Neural cell (in vitro differentiated cells): ENCODE data around the gene NBR1. TPM values are rescaled to one million over a fixed set of nuclear protein-coding genes. Genes with fewer than 3 reads are reported as not detected.
"Not testable (repeated sequence)": the region's sequence is repeated elsewhere in the genome, so short reads cannot be mapped to it uniquely, and the experiment has no call there.

Experiments used
- H2AFZ ChIP-seq: fragments of 200-600, 300-800 bp; sonication (generic), shearing (Covaris generic); 2 replicates; pipeline ENCODE4 v1.6.0; 2014; ENCODE audit warnings: low read depth, mild to moderate bottlenecking, antibody characterized with exemption, low read length, moderate library complexity
- H3F3A ChIP-seq: fragments of 200-600 bp; shearing (Covaris generic); 2 replicates; pipeline ENCODE4 v1.6.1; 2016; ENCODE audit warnings: mild to moderate bottlenecking, moderate library complexity, mixed read lengths, antibody characterized with exemption, low read length; ENCODE audit not compliant: insufficient read depth, poor library complexity, severe bottlenecking
- H3K27ac ChIP-seq: fragments of 200-600, 300-800 bp; sonication (generic), shearing (Covaris generic); 2 replicates; pipeline ENCODE4 v1.5.1; 2014; ENCODE audit warnings: mild to moderate bottlenecking, low read length, moderate library complexity
- H3K27me3 ChIP-seq: fragments of 300-800, 200-600 bp; sonication (generic), shearing (Covaris generic); 2 replicates; pipeline ENCODE4 v1.6.0; 2014; ENCODE audit warnings: mild to moderate bottlenecking, low read depth, low read length, moderate library complexity; ENCODE audit not compliant: insufficient read depth
- H3K36me3 ChIP-seq: fragments of 300-800, 200-600 bp; sonication (generic), shearing (Covaris generic); 2 replicates; pipeline ENCODE4 v1.5.1; 2014; ENCODE audit warnings: mild to moderate bottlenecking, antibody characterized with exemption, low read length, moderate library complexity; ENCODE audit not compliant: insufficient read depth
- H3K4me2 ChIP-seq: fragments of 300-800, 200-600 bp; sonication (generic), shearing (Covaris generic); 2 replicates; pipeline ENCODE4 v1.6.0; 2014; ENCODE audit warnings: mild to moderate bottlenecking, low read length
- H3K4me3 ChIP-seq: fragments of 300-800, 200-600 bp; sonication (generic), shearing (Covaris generic); 2 replicates; pipeline ENCODE4 v1.5.1; 2014; ENCODE audit warnings: mild to moderate bottlenecking, low read length, moderate library complexity
- H3K79me2 ChIP-seq: fragments of 200-600 bp; shearing (Covaris generic); replicated peaks from 2 replicates; pipeline ENCODE4 v1.6.0; 2014; ENCODE audit warnings: mild to moderate bottlenecking, low read length, moderate library complexity; ENCODE audit not compliant: insufficient read depth
- H3K9ac ChIP-seq: fragments of 300-800, 200-600 bp; sonication (generic), shearing (Covaris generic); 2 replicates; pipeline ENCODE4 v1.6.1; 2016; ENCODE audit warnings: mild to moderate bottlenecking, low read length, mixed read lengths
- H3K9me2 ChIP-seq: fragments of 200-600 bp; shearing (Covaris generic); 2 replicates; pipeline ENCODE4 v1.6.1; 2016; ENCODE audit warnings: mild to moderate bottlenecking, low read length, mixed read lengths; ENCODE audit not compliant: insufficient read depth
- H3K9me3 ChIP-seq: fragments of 200-600, 300-800 bp; sonication (generic), shearing (Covaris generic); 2 replicates; pipeline ENCODE4 v1.6.1; 2016; ENCODE audit warnings: mild to moderate bottlenecking, mixed run types, low read length, moderate library complexity, mixed read lengths
- H4K20me1 ChIP-seq: fragments of 200-600 bp; shearing (Covaris generic); 2 replicates; pipeline ENCODE4 v1.6.1; 2016; ENCODE audit warnings: mild to moderate bottlenecking, mixed run types; ENCODE audit not compliant: insufficient read depth
- EP300 ChIP-seq: fragments of 450-650 bp; conservative IDR thresholded peaks from 2 replicates; pipeline ENCODE4 v1.6.1; 2014; ENCODE audit warnings: antibody characterized with exemption, mild to moderate bottlenecking, moderate library complexity; ENCODE audit not compliant: poor library complexity, severe bottlenecking
- EZH2 ChIP-seq: fragments of 200-600, 300-800 bp; shearing (Covaris generic), sonication (generic); IDR thresholded peaks from 2 replicates; pipeline ENCODE4 v1.6.1; 2014; ENCODE audit warnings: antibody characterized with exemption, low read length, borderline replicate concordance, mild to moderate bottlenecking; ENCODE audit not compliant: insufficient read depth, poor library complexity, severe bottlenecking
- MXI1 ChIP-seq: fragments of 450-650 bp; conservative IDR thresholded peaks from 2 replicates; pipeline ENCODE4 v1.6.1; 2014; ENCODE audit warnings: antibody characterized with exemption, mild to moderate bottlenecking; ENCODE audit not compliant: poor library complexity, severe bottlenecking
- POLR2AphosphoS5 ChIP-seq: IDR thresholded peaks from 2 replicates; pipeline ENCODE4 v1.6.1; 2012
- RAD21 ChIP-seq: fragments of 450-650 bp; conservative IDR thresholded peaks from 2 replicates; pipeline ENCODE4 v1.6.1; 2014; ENCODE audit warnings: antibody characterized with exemption, mild to moderate bottlenecking, moderate library complexity
- SMC3 ChIP-seq: fragments of 450-650 bp; conservative IDR thresholded peaks from 2 replicates; pipeline ENCODE4 v1.6.1; 2014; ENCODE audit warnings: antibody characterized with exemption, mild to moderate bottlenecking, moderate library complexity; ENCODE audit not compliant: poor library complexity
- TAF1 ChIP-seq: IDR thresholded peaks from 2 replicates; pipeline ENCODE4 v1.6.1; 2012; ENCODE audit warnings: low read depth
- polyA plus RNA-seq: library from polyadenylated mRNA; depleted of rRNA; stranded (reverse); fragments of >200 nt; gene quantifications from 2 replicates; pipeline ENCODE4 v1.2.3, GENCODE V29; 2014
- TF ChIP-seq, protein P1 (sequence below): IDR thresholded peaks from 2 replicates; pipeline ENCODE4 v1.6.1; 2012; ENCODE audit warnings: borderline replicate concordance
- TF ChIP-seq, protein P2 (sequence below): fragments of 450-650 bp; IDR thresholded peaks from 2 replicates; pipeline ENCODE4 v1.5.1; 2014; ENCODE audit warnings: antibody characterized with exemption, mild to moderate bottlenecking, moderate library complexity; ENCODE audit not compliant: poor library complexity, severe bottlenecking

Gene NBR1
- polyA plus RNA-seq, 1 donor from 2014 or later, result 62.4 TPM

DNA sequence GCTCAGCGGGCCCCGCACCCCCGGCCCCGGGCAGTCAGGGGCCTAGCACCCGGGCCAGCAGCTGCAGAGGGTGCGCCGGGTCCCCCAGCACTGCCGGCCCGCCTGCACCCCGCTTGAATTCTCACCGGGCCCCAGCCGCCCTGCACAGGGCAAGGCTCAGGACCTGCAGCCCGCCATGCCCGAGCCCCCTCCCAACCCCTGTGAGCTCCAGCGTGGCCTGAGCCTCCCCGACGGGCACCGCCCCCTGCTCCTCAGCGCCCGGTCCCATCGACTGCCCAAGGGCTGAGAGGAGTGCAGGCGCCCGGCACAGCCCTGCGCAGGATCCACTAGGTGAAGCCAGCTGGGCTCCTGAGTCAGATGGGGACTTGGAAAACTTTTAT, 44.1 kb upstream of the NBR1 start:
- Histone ChIP-seq H2AFZ (no peak overlapping the region), H3K9ac (no peak overlapping the region), H3K9me3 (no peaks in the 10 kb centered on the region), H3F3A (no peaks in the 10 kb centered on the region), H4K20me1 (no peaks in the 10 kb centered on the region), H3K4me3 (no peak overlapping the region), H3K4me2 (no peak overlapping the region), H3K9me2 (no peaks in the 10 kb centered on the region), H3K27me3 (no peaks in the 10 kb centered on the region), H3K79me2 (peaks cover 10% of the 10 kb centered on the region), H3K36me3 (no peaks in the 10 kb centered on the region), H3K27ac (no peak overlapping the region)
- TF ChIP-seq EP300, result no peak
- no peak for TF ChIP-seq EZH2
- TF ChIP-seq RAD21, result no peak
- no peak for TF ChIP-seq TAF1
- TF ChIP-seq SMC3, result no peak
- TF ChIP-seq POLR2AphosphoS5, result no peak
- TF ChIP-seq, protein P1, sequence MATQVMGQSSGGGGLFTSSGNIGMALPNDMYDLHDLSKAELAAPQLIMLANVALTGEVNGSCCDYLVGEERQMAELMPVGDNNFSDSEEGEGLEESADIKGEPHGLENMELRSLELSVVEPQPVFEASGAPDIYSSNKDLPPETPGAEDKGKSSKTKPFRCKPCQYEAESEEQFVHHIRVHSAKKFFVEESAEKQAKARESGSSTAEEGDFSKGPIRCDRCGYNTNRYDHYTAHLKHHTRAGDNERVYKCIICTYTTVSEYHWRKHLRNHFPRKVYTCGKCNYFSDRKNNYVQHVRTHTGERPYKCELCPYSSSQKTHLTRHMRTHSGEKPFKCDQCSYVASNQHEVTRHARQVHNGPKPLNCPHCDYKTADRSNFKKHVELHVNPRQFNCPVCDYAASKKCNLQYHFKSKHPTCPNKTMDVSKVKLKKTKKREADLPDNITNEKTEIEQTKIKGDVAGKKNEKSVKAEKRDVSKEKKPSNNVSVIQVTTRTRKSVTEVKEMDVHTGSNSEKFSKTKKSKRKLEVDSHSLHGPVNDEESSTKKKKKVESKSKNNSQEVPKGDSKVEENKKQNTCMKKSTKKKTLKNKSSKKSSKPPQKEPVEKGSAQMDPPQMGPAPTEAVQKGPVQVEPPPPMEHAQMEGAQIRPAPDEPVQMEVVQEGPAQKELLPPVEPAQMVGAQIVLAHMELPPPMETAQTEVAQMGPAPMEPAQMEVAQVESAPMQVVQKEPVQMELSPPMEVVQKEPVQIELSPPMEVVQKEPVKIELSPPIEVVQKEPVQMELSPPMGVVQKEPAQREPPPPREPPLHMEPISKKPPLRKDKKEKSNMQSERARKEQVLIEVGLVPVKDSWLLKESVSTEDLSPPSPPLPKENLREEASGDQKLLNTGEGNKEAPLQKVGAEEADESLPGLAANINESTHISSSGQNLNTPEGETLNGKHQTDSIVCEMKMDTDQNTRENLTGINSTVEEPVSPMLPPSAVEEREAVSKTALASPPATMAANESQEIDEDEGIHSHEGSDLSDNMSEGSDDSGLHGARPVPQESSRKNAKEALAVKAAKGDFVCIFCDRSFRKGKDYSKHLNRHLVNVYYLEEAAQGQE, result no peak
- TF ChIP-seq, protein P2, sequence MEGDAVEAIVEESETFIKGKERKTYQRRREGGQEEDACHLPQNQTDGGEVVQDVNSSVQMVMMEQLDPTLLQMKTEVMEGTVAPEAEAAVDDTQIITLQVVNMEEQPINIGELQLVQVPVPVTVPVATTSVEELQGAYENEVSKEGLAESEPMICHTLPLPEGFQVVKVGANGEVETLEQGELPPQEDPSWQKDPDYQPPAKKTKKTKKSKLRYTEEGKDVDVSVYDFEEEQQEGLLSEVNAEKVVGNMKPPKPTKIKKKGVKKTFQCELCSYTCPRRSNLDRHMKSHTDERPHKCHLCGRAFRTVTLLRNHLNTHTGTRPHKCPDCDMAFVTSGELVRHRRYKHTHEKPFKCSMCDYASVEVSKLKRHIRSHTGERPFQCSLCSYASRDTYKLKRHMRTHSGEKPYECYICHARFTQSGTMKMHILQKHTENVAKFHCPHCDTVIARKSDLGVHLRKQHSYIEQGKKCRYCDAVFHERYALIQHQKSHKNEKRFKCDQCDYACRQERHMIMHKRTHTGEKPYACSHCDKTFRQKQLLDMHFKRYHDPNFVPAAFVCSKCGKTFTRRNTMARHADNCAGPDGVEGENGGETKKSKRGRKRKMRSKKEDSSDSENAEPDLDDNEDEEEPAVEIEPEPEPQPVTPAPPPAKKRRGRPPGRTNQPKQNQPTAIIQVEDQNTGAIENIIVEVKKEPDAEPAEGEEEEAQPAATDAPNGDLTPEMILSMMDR, result no peak
- TF ChIP-seq MXI1, result no peak

DNA sequence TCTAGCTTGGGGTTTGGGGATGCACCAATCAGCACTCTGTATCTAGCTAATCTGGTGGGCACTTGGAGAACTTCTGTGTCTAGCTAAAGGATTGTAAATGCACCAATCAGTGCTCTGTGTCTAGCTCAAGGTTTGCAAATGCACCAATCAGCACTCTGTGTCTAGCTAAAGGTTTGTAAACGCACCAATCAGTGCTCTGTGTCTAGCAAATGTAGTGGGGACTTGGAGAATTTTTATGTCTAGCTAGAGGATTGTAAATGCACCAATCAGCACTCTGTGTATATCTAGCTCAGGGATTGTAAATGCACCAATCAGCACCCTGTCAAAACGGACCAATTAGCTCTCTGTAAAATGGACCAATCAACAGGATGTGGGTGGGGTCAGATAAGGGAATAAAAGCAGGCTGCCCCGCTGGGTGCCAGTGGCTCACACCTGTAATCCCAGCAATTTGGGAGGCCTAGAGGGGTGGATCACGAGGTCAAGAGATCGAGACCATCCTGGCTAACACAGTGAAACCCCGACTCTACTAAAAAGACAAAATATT, 43.6 kb upstream of the NBR1 start:
- H3F3A ChIP-seq, H2AFZ ChIP-seq, H3K4me2 ChIP-seq, H3K9me3 ChIP-seq, H3K79me2 ChIP-seq, H3K9ac ChIP-seq, H3K4me3 ChIP-seq, H3K27ac ChIP-seq, H4K20me1 ChIP-seq, H3K27me3 ChIP-seq, H3K9me2 ChIP-seq, H3K36me3 ChIP-seq: not testable (repeated sequence)

DNA sequence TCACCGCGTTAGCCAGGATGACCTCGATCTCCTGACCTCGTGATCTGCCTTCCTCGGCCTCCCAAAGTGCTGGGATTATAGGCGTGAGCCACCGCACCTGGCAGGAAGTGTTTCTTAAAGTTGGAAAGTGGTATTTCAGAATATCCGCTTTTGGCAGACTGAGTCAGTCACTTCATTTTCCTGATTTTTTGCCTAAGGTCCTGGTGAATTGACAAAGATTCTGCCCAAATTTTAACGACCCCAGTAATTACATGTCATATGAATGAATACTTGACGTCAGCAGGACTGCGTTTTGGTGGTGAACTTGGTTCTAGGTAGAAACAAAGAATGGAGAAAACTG, 41.4 kb upstream of the NBR1 start:
- no peaks in the 10 kb centered on the region for H3K9me3 ChIP-seq
- H3K4me3 ChIP-seq, result no peak overlapping the region
- H3K27me3 ChIP-seq, result no peaks in the 10 kb centered on the region
- H4K20me1 ChIP-seq, result no peaks in the 10 kb centered on the region
- H3K36me3 ChIP-seq, result no peaks in the 10 kb centered on the region
- H2AFZ ChIP-seq, result no peak overlapping the region
- H3K79me2 ChIP-seq, result peaks cover 10% of the 10 kb centered on the region
- H3F3A ChIP-seq, result no peaks in the 10 kb centered on the region
- TF ChIP-seq, protein P1, result no peak
- TF ChIP-seq TAF1 (no peak), RAD21 (no peak), EZH2 (no peak)
- no peak overlapping the region for H3K27ac ChIP-seq
- H3K4me2 ChIP-seq, result no peak overlapping the region
- H3K9me2 ChIP-seq, result no peaks in the 10 kb centered on the region
- no peak overlapping the region for H3K9ac ChIP-seq
